HG02943 (cell line): ENCODE results near the gene C22orf39.
"Not testable (repeated sequence)": the region's sequence is repeated elsewhere in the genome, so short reads cannot be mapped to it uniquely, and the experiment has no call there.

Source experiments
- ATAC-seq: cut with Tn5 transposase; IDR thresholded peaks from one replicate; pipeline ENCODE4 v1.9.1; 2021; ENCODE audit warnings: mild to moderate bottlenecking, low read depth, moderate library complexity; ENCODE audit not compliant: unreplicated experiment

C22orf39 gene

DNA sequence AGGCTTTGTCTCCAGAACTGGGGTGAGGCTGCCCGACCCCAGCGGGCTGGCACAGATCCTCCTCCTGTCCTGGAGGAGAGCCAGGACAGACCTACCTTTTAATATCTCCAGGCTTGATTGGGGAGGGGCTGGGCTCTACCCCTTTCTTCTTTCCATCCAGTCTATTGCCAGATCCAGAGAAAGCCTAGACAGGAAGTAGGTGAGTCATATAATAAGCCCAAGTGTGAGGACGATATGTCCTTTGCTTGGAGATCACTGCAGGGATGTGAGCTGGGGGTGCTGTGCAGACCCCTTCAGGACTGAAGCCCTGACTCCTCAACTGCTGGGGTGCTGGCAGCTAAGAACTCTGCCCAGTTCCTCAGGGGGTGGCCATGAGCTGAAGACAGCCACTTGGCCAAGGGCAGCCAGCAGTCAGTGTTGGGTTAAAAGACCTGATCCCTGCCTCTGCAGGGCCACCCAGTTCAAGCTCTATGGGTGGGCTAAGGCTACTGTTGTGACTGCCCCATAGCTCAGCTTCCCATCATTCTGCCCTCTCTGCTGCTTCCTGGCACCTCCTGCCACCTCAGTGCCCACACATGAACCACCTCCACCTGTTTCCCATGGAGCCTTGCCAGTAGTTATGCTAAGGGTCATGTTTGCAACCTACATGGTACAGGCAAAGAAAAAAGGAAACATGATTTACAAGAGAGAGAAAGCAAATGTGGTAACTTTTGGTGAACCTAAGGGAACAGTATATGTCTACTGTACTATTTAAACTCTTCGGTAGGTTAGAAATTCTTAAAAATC lies 8.3 kb upstream of the C22orf39 start:
- no peak for ATAC-seq

- ATAC-seq: no peak
Observed at GRCh38 chr22:19455033-19455432, 7.5 kb upstream of the C22orf39 start.

GRCh38 chr22:19454156-19454555 lies 6.6 kb upstream of the C22orf39 start:
- ATAC-seq: no peak

GRCh38 chr22:19453718-19454117 lies 6.2 kb upstream of the C22orf39 start:
- ATAC-seq: no peak

DNA sequence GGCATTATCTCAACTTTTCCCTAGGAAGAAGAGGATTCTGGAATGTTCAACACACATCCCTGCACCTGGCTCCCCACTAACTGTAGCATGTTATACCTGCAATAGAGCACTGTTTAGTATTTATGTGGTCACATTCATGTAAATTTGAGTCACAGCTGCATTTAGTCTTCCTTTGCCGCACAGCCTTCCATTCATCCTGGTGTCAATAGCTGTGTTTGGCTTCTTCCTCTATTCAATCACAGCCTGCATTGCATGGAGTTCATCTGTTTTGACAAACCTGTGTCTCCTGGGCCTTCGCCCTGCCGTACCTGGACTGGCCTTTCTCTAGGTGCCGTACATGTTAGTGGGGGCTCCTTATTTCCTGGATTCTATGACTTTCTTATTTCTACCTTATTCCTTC lies 4.1 kb upstream of the C22orf39 start:
- no peak for ATAC-seq

- ATAC-seq: no peak
Observed at GRCh38 chr22:19450363-19451175, 3.1 kb upstream of the C22orf39 start.

DNA sequence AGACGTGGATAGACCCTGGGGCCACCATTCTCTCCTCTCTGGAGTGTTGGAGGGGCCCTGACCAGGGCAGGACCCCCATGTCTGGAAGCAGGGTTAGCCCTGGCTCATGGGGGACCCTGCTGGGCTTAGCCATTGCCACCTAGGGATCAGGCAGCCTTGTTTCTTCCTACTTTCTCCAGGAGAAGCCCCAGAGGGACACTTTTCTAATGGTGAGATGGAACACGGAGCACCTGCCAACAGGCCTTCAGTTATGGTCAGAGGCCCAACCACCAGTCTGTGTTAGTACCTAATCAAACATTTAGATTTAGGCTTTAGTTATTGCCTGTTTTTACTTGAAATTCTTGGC lies 1.9 kb upstream of the C22orf39 start:
- ATAC-seq: no peak

GRCh38 chr22:19448739-19449421 lies 1.4 kb upstream of the C22orf39 start:
- no peak for ATAC-seq

- no peak for ATAC-seq
Observed at GRCh38 chr22:19448076-19448607, 631 bp upstream of the C22orf39 start.

GRCh38 chr22:19446603-19447329 lies 745 bp downstream of the C22orf39 start:
- ATAC-seq: no peak

GRCh38 chr22:19445279-19445982 lies 2.1 kb downstream of the C22orf39 start:
- not testable (repeated sequence) for ATAC-seq

- ATAC-seq: no peak
Observed at GRCh38 chr22:19443544-19444211, 3.8 kb downstream of the C22orf39 start.

DNA sequence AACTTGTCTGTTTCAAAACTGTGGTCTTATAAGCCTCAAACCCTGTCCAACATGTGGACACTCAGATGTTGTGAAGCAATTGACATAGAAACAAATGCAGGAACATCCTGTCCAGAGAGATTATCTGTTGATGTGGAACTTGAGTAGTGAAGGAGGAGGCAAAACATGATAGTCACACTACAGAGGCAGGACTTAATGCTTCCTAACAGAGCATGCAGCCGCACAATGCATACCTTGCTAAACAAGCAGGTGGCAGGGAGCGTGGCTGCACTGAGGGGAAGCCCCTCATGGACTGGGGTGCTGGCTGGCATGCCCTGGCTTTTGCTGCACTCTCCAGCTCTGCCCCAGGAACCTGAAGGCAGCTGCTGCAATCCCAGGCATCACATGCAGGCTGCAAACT lies 5.3 kb downstream of the C22orf39 start:
- ATAC-seq: no peak

DNA sequence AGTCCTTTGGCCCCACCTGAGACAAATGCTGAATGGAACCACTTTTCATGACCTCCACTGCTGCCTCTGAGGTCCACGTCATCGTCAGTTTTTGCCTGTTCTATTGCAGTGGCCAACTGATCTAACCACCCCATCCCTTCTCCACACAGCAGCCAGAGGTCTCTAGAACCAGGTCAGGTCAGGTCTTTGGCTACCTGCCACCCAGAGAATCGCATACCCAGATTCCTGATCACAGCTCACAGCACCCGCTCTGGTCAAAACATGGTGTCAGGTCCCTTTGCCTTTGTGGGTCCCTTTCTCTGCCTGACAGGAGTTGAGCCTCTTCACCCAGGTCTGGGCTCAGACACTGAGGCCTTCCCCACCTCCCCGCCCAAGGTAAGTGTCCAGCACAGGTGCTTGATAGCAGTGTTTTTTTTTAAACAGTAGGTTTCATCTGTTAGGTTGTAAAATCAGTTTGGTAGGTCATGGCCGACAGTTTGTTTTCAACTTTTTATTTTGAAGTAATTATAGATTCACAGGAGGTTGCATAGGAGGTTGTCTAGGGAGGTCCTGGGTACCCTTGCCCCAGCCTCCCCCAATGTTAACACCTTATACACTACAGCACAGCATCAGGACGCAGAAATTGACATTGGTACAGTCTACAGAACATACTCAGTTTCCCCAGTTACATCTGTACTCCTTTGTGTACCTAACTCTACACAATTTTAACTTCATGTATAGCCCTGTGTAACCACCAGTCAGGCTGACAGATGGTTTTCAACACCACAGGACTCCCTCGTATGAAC lies 6.9 kb downstream of the C22orf39 start:
- ATAC-seq: no peak

- no peak for ATAC-seq
Observed at GRCh38 chr22:19438298-19438697, 9.2 kb downstream of the C22orf39 start.

DNA sequence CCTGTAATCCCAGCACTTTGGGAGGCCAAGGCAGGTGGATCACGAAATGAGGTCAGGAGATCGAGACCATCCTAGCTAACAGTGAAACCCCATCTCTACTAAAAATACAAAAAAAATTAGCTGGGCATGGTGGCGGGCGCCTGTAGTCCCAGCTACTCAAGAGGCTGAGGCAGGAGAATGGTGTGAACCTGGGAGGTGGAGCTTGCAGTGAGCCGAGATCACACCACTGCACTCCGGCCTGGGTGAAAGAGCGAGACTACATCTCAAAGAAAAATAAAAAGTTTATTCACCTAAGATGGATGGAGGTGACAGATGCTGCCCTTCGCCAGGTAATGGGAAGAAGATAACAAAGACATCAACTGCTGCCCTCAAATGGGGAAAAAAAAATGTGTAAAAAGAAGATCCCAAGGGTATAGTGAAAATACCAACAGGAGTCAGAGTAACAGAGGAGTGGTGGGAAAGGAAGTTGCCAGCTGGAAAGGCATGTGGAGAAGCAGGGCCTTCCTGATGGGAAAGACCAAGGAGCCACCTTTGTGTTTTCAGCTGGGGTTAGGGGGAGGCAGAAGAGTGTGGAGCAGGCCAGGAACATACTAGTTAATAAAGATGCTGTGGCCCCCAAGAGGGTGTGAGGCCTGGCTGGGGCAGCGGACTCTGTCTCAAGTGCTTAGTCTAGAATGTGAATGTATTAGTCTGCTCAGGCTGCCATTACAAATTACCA lies 10.9 kb downstream of the C22orf39 start:
- not testable (repeated sequence) for ATAC-seq

DNA sequence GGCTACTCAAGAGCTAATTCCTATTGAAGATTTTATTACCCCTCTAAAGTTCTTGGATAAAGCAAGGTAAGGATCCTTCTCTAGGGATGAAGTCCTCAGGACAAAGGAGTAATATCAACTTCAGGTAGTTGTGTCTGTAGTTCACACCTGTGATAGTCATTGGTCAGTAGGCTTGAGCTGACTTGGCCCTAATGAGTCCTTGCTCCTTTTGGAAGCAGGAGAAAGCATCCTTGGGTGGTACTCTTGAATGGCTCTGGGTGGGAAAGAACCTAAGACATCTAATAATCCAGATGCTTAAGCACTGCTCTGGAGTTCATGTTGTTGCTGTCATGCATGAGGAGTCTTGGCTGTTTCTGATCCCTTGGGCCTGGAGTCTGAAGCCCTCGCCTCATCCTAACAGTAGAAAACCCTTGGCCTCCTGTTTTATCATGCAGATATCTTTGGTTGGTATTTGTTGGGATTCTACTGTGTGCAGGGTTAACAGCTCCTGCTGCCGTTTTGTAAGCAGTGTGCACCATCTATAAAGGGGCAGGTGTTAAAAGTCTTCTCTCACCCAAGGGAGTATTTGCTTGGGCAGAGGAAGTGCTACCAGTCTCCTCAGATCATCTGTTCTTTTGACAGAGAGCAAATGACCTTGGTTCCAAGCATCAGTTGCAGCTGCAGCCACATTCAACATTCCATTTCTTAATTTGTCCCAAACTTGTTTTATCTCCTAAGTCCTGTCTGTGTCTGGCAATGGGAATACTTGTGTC lies 12.5 kb downstream of the C22orf39 start:
- ATAC-seq: no peak
